Measurements from ENCODE around the gene KCNMB1.

DNA sequence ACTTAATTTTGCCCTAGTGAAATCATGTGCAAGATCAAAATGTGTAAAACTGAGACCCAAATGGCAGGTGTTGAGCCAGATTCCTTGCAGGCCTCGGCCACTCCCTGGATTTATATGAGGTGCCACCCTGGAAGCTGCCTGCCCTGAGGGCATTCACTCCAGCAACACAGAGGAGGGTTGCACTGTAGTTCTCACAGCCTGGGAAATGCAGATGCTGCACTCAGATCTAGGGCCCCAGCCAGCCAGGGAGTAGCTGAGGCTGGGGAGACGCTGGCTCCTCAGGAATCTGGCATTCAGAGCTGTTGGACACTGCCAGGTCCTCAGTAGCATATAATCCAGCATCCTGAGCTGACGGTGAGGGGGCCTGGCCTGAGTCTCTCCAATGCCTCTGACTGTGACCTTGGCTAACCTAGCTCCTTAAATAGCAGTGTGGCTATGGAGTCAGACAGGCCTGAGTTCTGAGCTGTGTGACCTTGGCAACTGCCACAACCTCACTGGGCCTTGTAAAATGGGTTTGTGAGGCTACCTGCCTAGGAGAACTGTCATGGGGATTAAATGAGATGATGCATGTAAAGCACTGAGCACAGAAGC, 8.7 kb downstream of the KCNMB1 start:
- no peak for TF ChIP-seq TARDBP (IDR thresholded peaks at IDR 0.05)
- no peak for TF ChIP-seq SP1 (IDR thresholded peaks at IDR 0.05)
- no peak for TF ChIP-seq ELF4 (IDR thresholded peaks at IDR 0.05)
- no peak for TF ChIP-seq FOXA1 (IDR thresholded peaks at IDR 0.05)
- no peak for TF ChIP-seq L3MBTL2 (conservative IDR thresholded peaks at IDR 0.05)
- TF ChIP-seq LEF1 (IDR thresholded peaks at IDR 0.05; ENCODE audit: borderline replicate concordance) = no peak
- TF ChIP-seq SUZ12 (IDR thresholded peaks at IDR 0.05) = no peak
- TF ChIP-seq FOXK2 (IDR thresholded peaks at IDR 0.05) = no peak
- no peak for TF ChIP-seq NFRKB (IDR thresholded peaks at IDR 0.05)
- no peak for TF ChIP-seq BHLHE40 (IDR thresholded peaks at IDR 0.05; ENCODE audit: borderline replicate concordance)
- TF ChIP-seq FOXM1 (IDR thresholded peaks at IDR 0.05; ENCODE audit: borderline replicate concordance) = no peak
- no peak for TF ChIP-seq HDGF (IDR thresholded peaks at IDR 0.05; ENCODE audit: borderline replicate concordance)
- no peak for TF ChIP-seq ARNT (IDR thresholded peaks at IDR 0.05)

Measured in HEK293T (cell line).